MM.1S (cell line): Measurements from ENCODE around the gene TACC2.

Experiments used
- DNase-seq: peaks from one replicate; pipeline ENCODE4 v3.0.0-alpha.2; 2015
- H2AFZ ChIP-seq: fragments of 300-600 bp; sonication (generic); 2 replicates; pipeline ENCODE4 v1.6.0; 2016; ENCODE audit warnings: antibody characterized with exemption, low read length
- H3F3A ChIP-seq: fragments of 300-600 bp; sonication (generic); 2 replicates; pipeline ENCODE4 v1.6.1; 2016; ENCODE audit warnings: mild to moderate bottlenecking, antibody characterized with exemption, low read length, moderate library complexity, mixed read lengths; ENCODE audit not compliant: insufficient read depth
- H3K27ac ChIP-seq: fragments of 300-600 bp; sonication (generic); 2 replicates; pipeline ENCODE4 v1.5.1; 2016; ENCODE audit warnings: mild to moderate bottlenecking, low read length
- H3K27me3 ChIP-seq: fragments of 300-600 bp; sonication (generic); replicated peaks from 2 replicates; pipeline ENCODE4 v1.6.0; 2016; ENCODE audit warnings: low read length; ENCODE audit not compliant: insufficient read depth
- H3K36me3 ChIP-seq: fragments of 300-600 bp; sonication (generic); replicated peaks from 2 replicates; pipeline ENCODE4 v1.6.1; 2016; ENCODE audit warnings: mild to moderate bottlenecking, low read length, mixed read lengths; ENCODE audit not compliant: insufficient read depth
- H3K4me1 ChIP-seq: fragments of 300-600 bp; sonication (generic); 2 replicates; pipeline ENCODE4 v1.6.1; 2016; ENCODE audit warnings: low read length, mixed read lengths
- H3K4me2 ChIP-seq: fragments of 300-600 bp; sonication (generic); 2 replicates; pipeline ENCODE4 v1.6.0; 2016; ENCODE audit warnings: low read depth, low read length
- H3K4me3 ChIP-seq: fragments of 300-600 bp; sonication (generic); 2 replicates; pipeline ENCODE4 v1.5.1; 2016; ENCODE audit warnings: low read length, mixed read lengths
- H3K79me2 ChIP-seq: fragments of 300-600 bp; sonication (generic); 2 replicates; pipeline ENCODE4 v1.6.1; 2016; ENCODE audit warnings: mixed run types, low read length, mixed read lengths
- H3K9ac ChIP-seq: fragments of 300-600 bp; sonication (generic); 2 replicates; pipeline ENCODE4 v1.6.1; 2016; ENCODE audit warnings: low read length, mixed read lengths
- H3K9me2 ChIP-seq: fragments of 300-600 bp; sonication (generic); replicated peaks from 2 replicates; pipeline ENCODE4 v1.6.1; 2016; ENCODE audit warnings: mild to moderate bottlenecking, low read length, mixed read lengths; ENCODE audit not compliant: insufficient read depth
- H3K9me3 ChIP-seq: fragments of 300-600 bp; sonication (generic); replicated peaks from 2 replicates; pipeline ENCODE4 v1.6.1; 2016; ENCODE audit warnings: mild to moderate bottlenecking, low read length, mixed read lengths; ENCODE audit not compliant: insufficient read depth
- H4K20me1 ChIP-seq: fragments of 300-600 bp; sonication (generic); 2 replicates; pipeline ENCODE4 v1.6.1; 2016; ENCODE audit warnings: mild to moderate bottlenecking, low read length, moderate library complexity, mixed read lengths; ENCODE audit not compliant: insufficient read depth
- EZH2 ChIP-seq: fragments of 300-600 bp; sonication (generic); optimal IDR thresholded peaks from 2 replicates; pipeline ENCODE3; 2017; ENCODE audit warnings: low read depth, mild to moderate bottlenecking, antibody characterized with exemption, low read length, mixed read lengths
- EZH2phosphoT487 ChIP-seq: fragments of 300-600 bp; sonication (generic); IDR thresholded peaks from 2 replicates; pipeline ENCODE4 v1.6.1; 2018; ENCODE audit warnings: antibody characterized with exemption, low read length
- TF ChIP-seq, protein P1 (sequence below): fragments of 300-600 bp; sonication (generic); IDR thresholded peaks from 2 replicates; pipeline ENCODE4 v1.5.1; 2016; ENCODE audit warnings: antibody characterized with exemption, low read length, mixed read lengths

TACC2 gene

GRCh38 chr10:122113945-122114747 lies 125.2 kb downstream of the TACC2 start:
- Histone ChIP-seq H3K4me3 (no peak overlapping the region), H3K36me3 (no peaks in the 10 kb centered on the region), H4K20me1 (no peaks in the 10 kb centered on the region), H3F3A (no peaks in the 10 kb centered on the region), H3K79me2 (no peaks in the 10 kb centered on the region), H3K4me1 (no peaks in the 10 kb centered on the region), H3K9ac (no peak overlapping the region), H2AFZ (no peak overlapping the region), H3K9me2 (no peaks in the 10 kb centered on the region), H3K27me3 (no peaks in the 10 kb centered on the region), H3K9me3 (no peaks in the 10 kb centered on the region), H3K4me2 (no peak overlapping the region), H3K27ac (no peak overlapping the region)
- no peak for TF ChIP-seq EZH2phosphoT487
- TF ChIP-seq EZH2, result no peak
- TF ChIP-seq, protein P1, sequence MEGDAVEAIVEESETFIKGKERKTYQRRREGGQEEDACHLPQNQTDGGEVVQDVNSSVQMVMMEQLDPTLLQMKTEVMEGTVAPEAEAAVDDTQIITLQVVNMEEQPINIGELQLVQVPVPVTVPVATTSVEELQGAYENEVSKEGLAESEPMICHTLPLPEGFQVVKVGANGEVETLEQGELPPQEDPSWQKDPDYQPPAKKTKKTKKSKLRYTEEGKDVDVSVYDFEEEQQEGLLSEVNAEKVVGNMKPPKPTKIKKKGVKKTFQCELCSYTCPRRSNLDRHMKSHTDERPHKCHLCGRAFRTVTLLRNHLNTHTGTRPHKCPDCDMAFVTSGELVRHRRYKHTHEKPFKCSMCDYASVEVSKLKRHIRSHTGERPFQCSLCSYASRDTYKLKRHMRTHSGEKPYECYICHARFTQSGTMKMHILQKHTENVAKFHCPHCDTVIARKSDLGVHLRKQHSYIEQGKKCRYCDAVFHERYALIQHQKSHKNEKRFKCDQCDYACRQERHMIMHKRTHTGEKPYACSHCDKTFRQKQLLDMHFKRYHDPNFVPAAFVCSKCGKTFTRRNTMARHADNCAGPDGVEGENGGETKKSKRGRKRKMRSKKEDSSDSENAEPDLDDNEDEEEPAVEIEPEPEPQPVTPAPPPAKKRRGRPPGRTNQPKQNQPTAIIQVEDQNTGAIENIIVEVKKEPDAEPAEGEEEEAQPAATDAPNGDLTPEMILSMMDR, result no peak
- no peak for DNase-seq

- Histone ChIP-seq H3K4me3 (no peak overlapping the region), H2AFZ (no peak overlapping the region), H3F3A (no peaks in the 10 kb centered on the region), H3K9me2 (no peaks in the 10 kb centered on the region), H3K9ac (no peak overlapping the region), H3K4me2 (no peak overlapping the region), H3K27me3 (no peaks in the 10 kb centered on the region), H3K79me2 (no peaks in the 10 kb centered on the region), H4K20me1 (no peaks in the 10 kb centered on the region), H3K9me3 (no peaks in the 10 kb centered on the region), H3K36me3 (no peaks in the 10 kb centered on the region), H3K27ac (no peak overlapping the region), H3K4me1 (no peaks in the 10 kb centered on the region)
- DNase-seq, result no peak
- no peak for TF ChIP-seq EZH2phosphoT487
- TF ChIP-seq EZH2, result no peak
- TF ChIP-seq, protein P1, result no peak
These were observed 126.9 kb downstream of the TACC2 start for GRCh38 chr10:122115874-122116273.

DNA sequence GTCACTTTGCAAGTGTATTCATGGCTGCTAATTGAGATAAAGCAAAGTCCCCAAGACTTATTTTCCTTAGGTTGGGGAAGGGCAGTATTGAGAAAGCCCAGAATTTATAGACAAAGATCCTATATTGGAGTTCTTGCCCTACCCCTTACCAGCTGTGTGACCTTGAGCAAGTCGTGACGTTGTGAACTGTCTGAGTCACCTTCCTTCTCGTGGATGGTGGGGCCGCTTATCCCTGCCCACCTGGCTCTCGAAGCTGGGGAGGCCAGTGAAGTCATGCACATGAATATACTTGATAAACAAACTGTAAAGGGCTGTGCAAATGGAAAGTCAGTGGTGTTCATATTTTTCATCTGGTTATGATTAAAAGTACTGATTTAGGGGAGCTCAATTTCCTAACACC lies 127.4 kb downstream of the TACC2 start:
- Histone ChIP-seq H2AFZ (no peak overlapping the region), H3K4me2 (no peak overlapping the region)

More for the DNA sequence above, 127.4 kb downstream of the TACC2 start:
- Histone ChIP-seq H3K9ac (no peak overlapping the region), H3K9me3 (no peaks in the 10 kb centered on the region), H3K27ac (no peak overlapping the region), H3K36me3 (no peaks in the 10 kb centered on the region), H3K4me3 (no peak overlapping the region), H3K4me1 (no peaks in the 10 kb centered on the region), H3K27me3 (no peaks in the 10 kb centered on the region), H4K20me1 (no peaks in the 10 kb centered on the region), H3F3A (no peaks in the 10 kb centered on the region), H3K79me2 (no peaks in the 10 kb centered on the region), H3K9me2 (no peaks in the 10 kb centered on the region)
- no peak for DNase-seq
- TF ChIP-seq, protein P1, result no peak
- TF ChIP-seq EZH2phosphoT487 (no peak), EZH2 (no peak)
